LNCaP clone FGC (cell line): ENCODE results near the gene LACTBL1.

ENCODE experiments used
- DNase-seq: peaks from one replicate; pipeline ENCODE4 v3.0.0-alpha.2; 2011; ENCODE audit warnings: low read depth
- H3K4me3 ChIP-seq: 2 replicates; pipeline ENCODE4 v1.5.1; 2011; ENCODE audit warnings: mild to moderate bottlenecking, low read depth, low read length, control low read depth
- TF ChIP-seq, protein P1 (sequence below): IDR thresholded peaks from 2 replicates; pipeline ENCODE4 v1.5.1; 2012; ENCODE audit warnings: mild to moderate bottlenecking; ENCODE audit not compliant: control insufficient read depth, insufficient read depth; ENCODE audit errors: extremely low read depth

Gene LACTBL1

DNA sequence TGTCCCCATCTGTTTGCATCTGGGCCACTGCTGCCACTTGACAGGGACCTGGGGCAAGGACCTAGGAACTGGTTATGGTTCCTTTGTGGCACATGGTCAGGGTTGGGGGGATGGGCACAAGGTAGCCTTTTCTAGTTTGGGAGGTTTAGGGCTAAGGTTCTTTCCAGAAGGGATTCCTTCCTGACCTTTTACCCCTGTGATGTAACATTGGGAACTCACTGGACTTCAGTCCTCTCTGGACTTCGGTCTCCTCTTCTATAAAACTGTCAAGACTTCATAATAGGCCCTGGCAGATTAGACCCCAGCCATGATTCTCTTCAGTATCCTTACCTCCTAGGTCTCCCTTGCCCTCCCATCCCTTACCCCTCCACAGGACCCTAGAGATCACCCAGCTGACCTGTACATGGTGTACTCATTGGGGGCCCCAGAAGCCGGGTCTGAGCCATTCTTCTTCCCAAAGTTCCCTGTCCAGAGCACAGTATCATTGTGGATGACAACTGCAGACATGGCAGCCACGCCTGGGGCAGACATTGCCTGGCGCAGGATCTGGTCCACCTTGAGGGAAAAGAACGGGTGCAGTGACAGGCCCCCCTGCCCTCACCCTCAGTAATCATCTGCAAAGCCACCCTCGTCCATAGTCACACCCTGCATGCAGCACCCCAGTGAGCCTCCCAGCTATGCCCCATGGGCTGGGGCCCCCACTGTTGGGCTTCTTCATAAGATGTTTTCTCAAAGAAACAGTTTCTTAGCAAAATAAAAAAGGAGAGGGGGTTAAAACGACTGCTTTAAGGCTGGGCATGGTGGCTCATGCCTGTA, 12.9 kb downstream of the LACTBL1 start:
- TF ChIP-seq, protein P1, sequence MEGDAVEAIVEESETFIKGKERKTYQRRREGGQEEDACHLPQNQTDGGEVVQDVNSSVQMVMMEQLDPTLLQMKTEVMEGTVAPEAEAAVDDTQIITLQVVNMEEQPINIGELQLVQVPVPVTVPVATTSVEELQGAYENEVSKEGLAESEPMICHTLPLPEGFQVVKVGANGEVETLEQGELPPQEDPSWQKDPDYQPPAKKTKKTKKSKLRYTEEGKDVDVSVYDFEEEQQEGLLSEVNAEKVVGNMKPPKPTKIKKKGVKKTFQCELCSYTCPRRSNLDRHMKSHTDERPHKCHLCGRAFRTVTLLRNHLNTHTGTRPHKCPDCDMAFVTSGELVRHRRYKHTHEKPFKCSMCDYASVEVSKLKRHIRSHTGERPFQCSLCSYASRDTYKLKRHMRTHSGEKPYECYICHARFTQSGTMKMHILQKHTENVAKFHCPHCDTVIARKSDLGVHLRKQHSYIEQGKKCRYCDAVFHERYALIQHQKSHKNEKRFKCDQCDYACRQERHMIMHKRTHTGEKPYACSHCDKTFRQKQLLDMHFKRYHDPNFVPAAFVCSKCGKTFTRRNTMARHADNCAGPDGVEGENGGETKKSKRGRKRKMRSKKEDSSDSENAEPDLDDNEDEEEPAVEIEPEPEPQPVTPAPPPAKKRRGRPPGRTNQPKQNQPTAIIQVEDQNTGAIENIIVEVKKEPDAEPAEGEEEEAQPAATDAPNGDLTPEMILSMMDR, result no peak
- H3K4me3 ChIP-seq, result no peak overlapping the region
- DNase-seq, result no peak

- DNase-seq, result no peak
- no peak overlapping the region for H3K4me3 ChIP-seq
- TF ChIP-seq, protein P1, result no peak
Observed at GRCh38 chr1:22958556-22958955, 14.1 kb downstream of the LACTBL1 start.

GRCh38 chr1:22957066-22957465, 15.6 kb downstream of the LACTBL1 start:
- TF ChIP-seq, protein P1, result no peak

DNA sequence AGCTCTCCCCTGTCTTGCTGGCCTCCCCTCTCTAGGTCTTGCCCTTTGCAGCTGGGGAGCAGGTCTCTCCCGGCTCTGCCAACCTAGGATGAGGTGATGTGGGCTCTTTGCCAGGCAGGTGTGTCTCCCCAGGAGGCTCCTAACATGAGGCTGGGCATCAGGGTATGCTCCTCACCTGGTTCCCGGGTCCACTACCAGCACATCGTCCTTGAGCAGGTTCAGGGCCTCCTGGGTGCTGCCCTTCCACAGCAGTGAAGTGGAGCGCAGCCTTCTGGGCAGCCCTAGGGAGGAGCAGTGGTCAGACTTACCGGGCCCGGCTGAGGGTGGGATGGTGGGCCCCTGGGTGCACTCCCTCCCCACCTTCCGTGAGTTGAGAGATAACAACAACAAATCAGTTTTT, 17.5 kb downstream of the LACTBL1 start:
- DNase-seq, result no peak
- no peak overlapping the region for H3K4me3 ChIP-seq
- TF ChIP-seq, protein P1, result no peak

More at GRCh38 chr1:22957066-22957465, 15.6 kb downstream of the LACTBL1 start:
- DNase-seq, result no peak
- H3K4me3 ChIP-seq, result no peak overlapping the region

GRCh38 chr1:22953740-22954141, 18.9 kb downstream of the LACTBL1 start:
- no peak overlapping the region for H3K4me3 ChIP-seq
- DNase-seq, result no peak
- TF ChIP-seq, protein P1, result no peak

- no peak for DNase-seq
- no peak overlapping the region for H3K4me3 ChIP-seq
- TF ChIP-seq, protein P1, result no peak
Observed at GRCh38 chr1:22953057-22953739, 19.5 kb downstream of the LACTBL1 start.
